ENCODE data around the gene MICU1. TPM values are rescaled to one million over a fixed set of nuclear protein-coding genes. Genes with fewer than 3 reads are reported as not detected.

MICU1 gene
- total and polyA plus RNA-seq, 7 donors: 29.4 to 53.5 (median 33.9) TPM

GRCh38 chr10:72485701-72486100 lies 140.2 kb downstream of the MICU1 start:
- no peak overlapping the region for H3K4me3 ChIP-seq
- H3K27me3 ChIP-seq: no peaks in the 10 kb centered on the region
- intact Hi-C loops (cut with DNase I): no loop called here
- H3K36me3 ChIP-seq: no peaks in the 10 kb centered on the region
- H3K9me3 ChIP-seq: no peaks in the 10 kb centered on the region
- no peak for DNase-seq
- H3K27ac ChIP-seq: no peak overlapping the region
- WGBS, 2 donors: 91 to 93% methylated on average over 3 of the region's 3 CpGs
- H3K4me1 ChIP-seq: no peaks in the 10 kb centered on the region
- TF ChIP-seq POLR2AphosphoS5 (IDR thresholded peaks at IDR 0.05) (no peak), EP300 (IDR thresholded peaks at IDR 0.05) (no peak), CTCF (IDR thresholded peaks at IDR 0.05) (no peak), POLR2A (IDR thresholded peaks at IDR 0.05) (no peak)

- DNase-seq: no peak
- Histone ChIP-seq H3K4me3 (no peak overlapping the region), H3K27me3 (no peaks in the 10 kb centered on the region), H3K9me3 (no peaks in the 10 kb centered on the region), H3K27ac (no peak overlapping the region), H3K36me3 (no peaks in the 10 kb centered on the region), H3K4me1 (no peaks in the 10 kb centered on the region)
- 93 to 97% methylated on average over 3 of the region's 3 CpGs for WGBS, 2 donors
- TF ChIP-seq CTCF (IDR thresholded peaks at IDR 0.05) (no peak), EP300 (IDR thresholded peaks at IDR 0.05) (no peak), POLR2A (IDR thresholded peaks at IDR 0.05) (no peak), POLR2AphosphoS5 (IDR thresholded peaks at IDR 0.05) (no peak)
- intact Hi-C loops (cut with DNase I): no loop called here
These were observed 141.4 kb downstream of the MICU1 start for GRCh38 chr10:72484521-72484920.

GRCh38 chr10:72483471-72483870 lies 142.4 kb downstream of the MICU1 start:
- DNase-seq: no peak
- intact Hi-C loops (cut with DNase I): no loop called here
- 90 to 94% methylated on average over 6 of the region's 6 CpGs for WGBS, 2 donors
- Histone ChIP-seq H3K9me3 (no peaks in the 10 kb centered on the region), H3K4me1 (no peaks in the 10 kb centered on the region), H3K27ac (no peak overlapping the region), H3K36me3 (no peaks in the 10 kb centered on the region), H3K4me3 (no peak overlapping the region), H3K27me3 (no peaks in the 10 kb centered on the region)
- TF ChIP-seq POLR2AphosphoS5 (IDR thresholded peaks at IDR 0.05) (no peak), POLR2A (IDR thresholded peaks at IDR 0.05) (no peak), CTCF (IDR thresholded peaks at IDR 0.05) (no peak), EP300 (IDR thresholded peaks at IDR 0.05) (no peak)

- Histone ChIP-seq H3K4me1 (no peaks in the 10 kb centered on the region), H3K4me3 (no peak overlapping the region), H3K27ac (no peak overlapping the region), H3K27me3 (no peaks in the 10 kb centered on the region), H3K9me3 (no peaks in the 10 kb centered on the region), H3K36me3 (peaks cover 0 to 18% (median 0%) of the 10 kb centered on the region in 4 donors)
- 95 to 97% methylated on average over 2 of the region's 2 CpGs for WGBS, 2 donors
- TF ChIP-seq EP300 (IDR thresholded peaks at IDR 0.05) (no peak), POLR2A (IDR thresholded peaks at IDR 0.05) (no peak)
- intact Hi-C loops (cut with DNase I): no loop called here
- DNase-seq: no peak
These were observed 145.0 kb downstream of the MICU1 start for GRCh38 chr10:72480861-72481260.

- H3K9me3 ChIP-seq: no peaks in the 10 kb centered on the region
- intact Hi-C loops (cut with DNase I): no loop called here
- TF ChIP-seq CTCF (IDR thresholded peaks at IDR 0.05) (no peak), EP300 (IDR thresholded peaks at IDR 0.05) (no peak), POLR2A (IDR thresholded peaks at IDR 0.05) (no peak), POLR2AphosphoS5 (IDR thresholded peaks at IDR 0.05) (no peak)
- no peak overlapping the region for H3K4me3 ChIP-seq
- 84 to 87% methylated on average over 2 of the region's 2 CpGs for WGBS, 2 donors
- no peak for DNase-seq
- no peaks in the 10 kb centered on the region for H3K27me3 ChIP-seq
- peaks cover 0 to 46% (median 11%) of the 10 kb centered on the region in 4 donors for H3K36me3 ChIP-seq
- H3K4me1 ChIP-seq: no peaks in the 10 kb centered on the region
- H3K27ac ChIP-seq: no peak overlapping the region
These were observed 148.4 kb downstream of the MICU1 start for GRCh38 chr10:72477463-72477862.

Measured in sigmoid colon (tissue), 7 donors.